NB4 (cell line): ENCODE data around the gene PLA2G3.

Source experiments
- DNase-seq: peaks from one replicate; pipeline ENCODE4 v3.0.0; 2010; ENCODE audit warnings: low read depth
- H3K4me3 ChIP-seq: one replicate; pipeline ENCODE4 v1.5.1; 2011; ENCODE audit warnings: mild to moderate bottlenecking, low read depth, low read length, moderate library complexity
- CTCF ChIP-seq: IDR thresholded peaks from one replicate; pipeline ENCODE4 v1.5.1; 2012; ENCODE audit warnings: low read depth, low read length
- MYC ChIP-seq: IDR thresholded peaks from 2 replicates; pipeline ENCODE4 v1.6.1; 2011; ENCODE audit warnings: low read depth, low read length
- POLR2A ChIP-seq: IDR thresholded peaks from 2 replicates; pipeline ENCODE4 v1.6.1; 2011; ENCODE audit warnings: mild to moderate bottlenecking; ENCODE audit not compliant: insufficient read length; ENCODE audit errors: extremely low read depth
- TF ChIP-seq, protein P1 (sequence below): IDR thresholded peaks from 2 replicates; pipeline ENCODE4 v1.6.1; 2011; ENCODE audit warnings: low read depth, low read length

Gene PLA2G3

GRCh38 chr22:31094021-31094551, 46.2 kb downstream of the PLA2G3 start:
- DNase-seq: no peak

DNA sequence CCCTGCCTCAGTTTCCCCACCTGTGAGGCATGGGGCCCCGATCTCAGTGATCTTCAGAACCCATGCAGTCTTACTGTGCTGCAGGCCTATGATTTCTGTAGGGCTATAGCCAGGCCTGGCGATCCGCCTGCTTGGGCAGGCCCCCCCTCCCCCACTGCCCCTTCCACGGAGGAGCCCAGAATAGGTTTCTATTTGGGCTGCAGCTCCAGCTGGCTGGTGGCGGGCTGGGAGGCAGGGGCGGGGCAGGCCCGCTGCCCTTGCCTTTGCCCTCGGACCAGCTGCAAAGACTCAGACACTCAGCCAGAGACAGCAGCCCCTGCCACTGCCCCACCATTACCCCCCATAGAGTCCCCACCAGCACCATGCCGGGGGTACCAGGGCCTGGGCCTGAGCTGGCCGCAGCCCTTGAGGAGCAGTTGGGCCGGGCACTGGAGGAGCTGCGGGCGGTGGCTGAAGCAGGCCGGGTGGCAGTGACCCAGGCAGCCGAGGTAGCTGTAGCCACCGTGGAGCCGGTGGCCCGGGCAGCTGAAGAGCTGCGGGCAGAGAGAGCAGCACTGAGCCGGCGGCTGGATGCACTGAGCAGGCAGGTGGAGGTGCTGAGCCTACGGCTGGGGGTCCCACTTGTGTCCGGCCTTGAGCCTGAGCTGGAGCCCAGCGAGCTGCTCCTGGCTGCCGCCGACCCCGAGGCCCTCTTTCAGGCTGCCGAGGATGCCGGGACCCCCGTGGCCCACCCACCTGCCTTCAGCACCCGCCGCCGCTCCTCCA, 47.0 kb downstream of the PLA2G3 start:
- TF ChIP-seq MYC: no peak
- no peak for TF ChIP-seq CTCF
- TF ChIP-seq, protein P1, sequence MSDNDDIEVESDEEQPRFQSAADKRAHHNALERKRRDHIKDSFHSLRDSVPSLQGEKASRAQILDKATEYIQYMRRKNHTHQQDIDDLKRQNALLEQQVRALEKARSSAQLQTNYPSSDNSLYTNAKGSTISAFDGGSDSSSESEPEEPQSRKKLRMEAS: no peak
- DNase-seq: no peak
- H3K4me3 ChIP-seq: no peak overlapping the region

More at GRCh38 chr22:31094021-31094551, 46.2 kb downstream of the PLA2G3 start:
- TF ChIP-seq MYC: no peak
- TF ChIP-seq, protein P1: no peak
- TF ChIP-seq CTCF: no peak
- TF ChIP-seq POLR2A: no peak
- H3K4me3 ChIP-seq: no peak overlapping the region

GRCh38 chr22:31092161-31092560, 48.1 kb downstream of the PLA2G3 start:
- TF ChIP-seq CTCF: no peak
- TF ChIP-seq POLR2A: no peak
- TF ChIP-seq, protein P1: no peak
- no peak for TF ChIP-seq MYC
- DNase-seq: no peak

DNA sequence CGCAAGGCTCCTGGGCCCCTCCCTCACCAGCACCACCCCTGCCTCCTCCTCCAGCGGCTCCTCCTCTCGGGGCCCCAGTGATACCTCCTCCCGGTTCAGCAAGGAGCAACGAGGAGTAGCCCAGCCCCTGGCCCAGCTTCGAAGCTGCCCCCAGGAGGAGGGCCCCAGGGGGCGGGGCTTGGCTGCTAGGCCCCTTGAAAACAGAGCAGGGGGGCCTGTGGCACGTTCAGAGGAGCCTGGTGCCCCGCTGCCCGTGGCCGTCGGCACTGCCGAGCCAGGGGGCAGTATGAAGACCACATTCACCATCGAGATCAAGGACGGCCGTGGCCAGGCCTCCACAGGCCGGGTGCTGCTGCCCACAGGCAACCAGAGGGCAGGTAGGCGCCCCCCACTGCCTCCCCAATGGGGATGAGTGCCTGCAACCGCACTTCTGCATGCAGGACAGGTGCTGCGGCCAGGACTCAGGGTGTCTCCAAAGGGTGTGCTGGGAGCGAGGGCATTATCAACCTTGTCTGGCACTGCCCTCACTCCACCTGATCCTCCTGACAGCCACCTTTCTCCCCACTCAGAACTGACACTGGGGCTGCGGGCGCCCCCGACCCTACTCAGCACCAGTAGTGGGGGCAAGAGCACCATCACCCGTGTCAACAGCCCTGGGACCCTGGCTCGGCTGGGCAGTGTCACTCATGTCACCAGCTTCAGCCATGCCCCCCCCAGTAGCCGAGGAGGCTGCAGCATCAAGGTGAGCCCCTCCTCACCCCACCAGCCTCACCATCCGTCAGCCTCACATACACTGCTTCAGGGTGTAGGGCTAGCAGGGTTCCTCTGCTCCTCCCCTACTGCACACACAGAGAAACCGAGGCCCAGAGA, 49.0 kb downstream of the PLA2G3 start:
- no peak for DNase-seq
- no peak overlapping the region for H3K4me3 ChIP-seq
- TF ChIP-seq, protein P1: no peak
- TF ChIP-seq MYC (no peak), POLR2A (no peak), CTCF (no peak)

More at GRCh38 chr22:31092161-31092560, 48.1 kb downstream of the PLA2G3 start:
- no peak overlapping the region for H3K4me3 ChIP-seq

DNA sequence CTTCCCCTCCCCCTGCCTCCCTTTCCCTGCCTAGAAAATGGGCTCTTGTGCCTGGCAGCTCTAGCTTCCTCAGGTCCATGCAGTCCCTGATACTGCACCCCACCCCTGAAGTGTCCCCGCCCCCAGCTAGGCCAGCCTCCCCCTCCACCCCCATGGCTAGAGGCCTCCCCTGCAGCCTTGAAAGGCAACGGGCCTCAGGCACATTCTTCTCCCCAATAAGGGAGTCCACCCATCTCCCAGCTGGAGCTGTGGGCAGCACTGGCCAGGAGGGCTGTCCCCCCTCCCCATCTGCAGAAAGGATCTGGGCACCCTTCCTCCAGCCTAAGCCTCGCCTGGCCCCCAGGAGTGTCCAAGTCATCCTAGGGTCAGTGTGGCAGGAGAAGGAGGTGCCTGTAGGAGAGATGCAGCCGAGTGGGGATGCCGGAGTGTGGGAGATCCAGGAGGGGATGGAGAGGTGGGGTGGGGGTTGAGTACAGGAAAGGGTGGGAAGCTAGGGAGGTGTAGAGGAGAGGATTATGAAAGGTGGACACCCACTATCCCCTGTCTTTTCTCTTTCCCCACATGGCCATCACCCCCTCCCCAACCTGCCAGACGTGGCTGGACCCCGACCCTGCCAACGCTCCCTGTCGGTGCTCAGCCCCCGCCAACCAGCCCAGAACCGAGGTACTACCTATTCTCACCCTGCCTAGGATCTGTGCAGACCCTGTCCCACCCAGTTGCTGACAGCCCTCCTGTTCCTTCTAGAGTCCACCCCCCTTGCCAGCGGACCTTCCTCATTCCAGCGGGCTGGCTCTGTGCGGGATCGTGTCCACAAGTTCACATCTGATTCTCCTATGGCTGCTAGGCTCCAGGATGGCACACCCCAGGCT, 49.9 kb downstream of the PLA2G3 start:
- no peak for DNase-seq
- H3K4me3 ChIP-seq: no peak overlapping the region
- TF ChIP-seq, protein P1: no peak
- TF ChIP-seq CTCF: no peak
- TF ChIP-seq POLR2A: no peak
- no peak for TF ChIP-seq MYC
